Measurements from ENCODE around the gene COL19A1. TPM values are rescaled to one million over a fixed set of nuclear protein-coding genes. Genes with fewer than 3 reads are reported as not detected.

COL19A1 gene
- polyA plus RNA-seq, 1 donor (not counting 4 experiments of a cell fraction or from before 2014, with no cell fraction given), result not detected

DNA sequence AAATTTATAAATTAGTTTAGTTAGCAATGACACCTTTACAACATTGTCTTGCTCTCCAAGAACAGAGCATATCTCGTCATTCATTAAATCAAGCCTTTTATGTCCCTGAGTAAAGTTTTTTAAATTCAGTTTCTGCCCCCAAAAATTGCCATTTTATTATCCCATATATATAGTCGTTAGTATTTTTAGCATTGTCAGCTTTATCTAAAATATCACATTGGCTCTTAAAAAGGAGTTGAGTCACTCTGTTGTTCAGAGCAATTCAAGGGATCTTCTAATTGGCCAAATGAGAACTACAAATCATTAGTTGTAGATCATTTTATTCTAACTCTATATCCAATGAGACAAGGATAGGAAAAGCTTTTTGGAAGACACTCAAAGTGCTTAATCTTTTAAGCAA lies 309.4 kb downstream of the COL19A1 start:
- Histone ChIP-seq H3K4me2 (ENCODE audit: control insufficient read depth, extremely low read depth, insufficient read depth, low read depth, low read length) (no peak overlapping the region), H4K20me1 (ENCODE audit: control insufficient read depth, extremely low read depth, insufficient read depth, low read length) (no peaks in the 10 kb centered on the region), H3K9me1 (ENCODE audit: control insufficient read depth, extremely low read depth, insufficient read depth, low read length) (no peaks in the 10 kb centered on the region), H3K4me1 (ENCODE audit: control insufficient read depth, extremely low read depth, insufficient read depth, low read length) (no peaks in the 10 kb centered on the region), H3K4me3 (ENCODE audit: control insufficient read depth in 2 of 3, extremely low read depth in 1 of 3, insufficient read depth in 2 of 3, low read depth in 1 of 3, low read length in 3 of 3) (no peak overlapping the region), H2AFZ (ENCODE audit: control insufficient read depth, low read length) (no peak overlapping the region), H3K27me3 (ENCODE audit: control insufficient read depth, extremely low read depth, insufficient read depth, low read length) (no peaks in the 10 kb centered on the region), H3K27ac (ENCODE audit: control insufficient read depth, insufficient read depth, low read length) (no peak overlapping the region), H3K9ac (ENCODE audit: control insufficient read depth, extremely low read depth, insufficient read depth, low read length) (no peak overlapping the region), H3K9me3 (ENCODE audit: control insufficient read depth, low read depth, low read length) (no peaks in the 10 kb centered on the region), H3K36me3 (ENCODE audit: control insufficient read depth in 2 of 2, extremely low read depth in 1 of 2, insufficient read depth in 2 of 2, low read length in 2 of 2) (no peaks in the 10 kb centered on the region), H3K79me2 (ENCODE audit: control insufficient read depth, insufficient read depth, low read length) (no peaks in the 10 kb centered on the region)
- dilution Hi-C loops (cut with MboI; ENCODE audit: extremely low pct_ligation_motif_present, low sequenced_read_pairs), result no loop called here
- FAIRE-seq (no peak), DNase-seq (ENCODE audit: low read depth, low spot score) (no peak)
- TF ChIP-seq EZH2 (IDR thresholded peaks at IDR 0.05; ENCODE audit: low read length) (no peak), CTCF (optimal IDR thresholded peaks at IDR 0.05 in 1 of 3, IDR thresholded peaks at IDR 0.05 in 1 of 3, conservative IDR thresholded peaks at IDR 0.05 in 1 of 3; ENCODE audit: extremely low read depth in 1 of 3, insufficient read depth in 2 of 3, low read length in 3 of 3) (no peak)

- dilution Hi-C loops (cut with MboI; ENCODE audit: extremely low pct_ligation_motif_present, low sequenced_read_pairs), result no loop called here
- no peak for TF ChIP-seq EZH2 (IDR thresholded peaks at IDR 0.05; ENCODE audit: low read length)
- no peak for TF ChIP-seq CTCF (optimal IDR thresholded peaks at IDR 0.05 in 1 of 3, IDR thresholded peaks at IDR 0.05 in 1 of 3, conservative IDR thresholded peaks at IDR 0.05 in 1 of 3; ENCODE audit: extremely low read depth in 1 of 3, insufficient read depth in 2 of 3, low read length in 3 of 3)
- no peak for FAIRE-seq
- H2AFZ ChIP-seq (ENCODE audit: control insufficient read depth, low read length), result no peak overlapping the region
- H3K9me3 ChIP-seq (ENCODE audit: control insufficient read depth, low read depth, low read length), result no peaks in the 10 kb centered on the region
- no peak overlapping the region for H3K9ac ChIP-seq (ENCODE audit: control insufficient read depth, extremely low read depth, insufficient read depth, low read length)
- no peak for DNase-seq (ENCODE audit: low read depth, low spot score)
- no peak overlapping the region for H3K4me3 ChIP-seq (ENCODE audit: control insufficient read depth in 2 of 3, extremely low read depth in 1 of 3, insufficient read depth in 2 of 3, low read depth in 1 of 3, low read length in 3 of 3)
- no peaks in the 10 kb centered on the region for H3K36me3 ChIP-seq (ENCODE audit: control insufficient read depth in 2 of 2, extremely low read depth in 1 of 2, insufficient read depth in 2 of 2, low read length in 2 of 2)
- H3K27ac ChIP-seq (ENCODE audit: control insufficient read depth, insufficient read depth, low read length), result no peak overlapping the region
- no peak overlapping the region for H3K4me2 ChIP-seq (ENCODE audit: control insufficient read depth, extremely low read depth, insufficient read depth, low read depth, low read length)
- no peaks in the 10 kb centered on the region for H3K4me1 ChIP-seq (ENCODE audit: control insufficient read depth, extremely low read depth, insufficient read depth, low read length)
- H3K79me2 ChIP-seq (ENCODE audit: control insufficient read depth, insufficient read depth, low read length), result no peaks in the 10 kb centered on the region
- H3K27me3 ChIP-seq (ENCODE audit: control insufficient read depth, extremely low read depth, insufficient read depth, low read length), result no peaks in the 10 kb centered on the region
- no peaks in the 10 kb centered on the region for H4K20me1 ChIP-seq (ENCODE audit: control insufficient read depth, extremely low read depth, insufficient read depth, low read length)
- H3K9me1 ChIP-seq (ENCODE audit: control insufficient read depth, extremely low read depth, insufficient read depth, low read length), result no peaks in the 10 kb centered on the region
Observed at GRCh38 chr6:70176842-70177550, 310.6 kb downstream of the COL19A1 start.

Measured in keratinocyte (primary cell).